CD14-positive monocyte (primary cell): Measurements from ENCODE around the gene L3MBTL4. TPM values are rescaled to one million over a fixed set of nuclear protein-coding genes. Genes with fewer than 3 reads are reported as not detected.

Experiments used
- DNase-seq, 3 donors: peaks; one replicate each; pipeline ENCODE4 v3.0.0-alpha.2; 2011 to 2022
- H2AFZ ChIP-seq: 2 replicates; pipeline ENCODE4 v1.6.0; 2012; ENCODE audit warnings: mild to moderate bottlenecking, low read depth, low read length, inconsistent platforms; ENCODE audit not compliant: insufficient read depth, poor library complexity, severe bottlenecking
- H3K27ac ChIP-seq, 2 donors: 1 replicate in 1 of 2; 2 replicates in 1 of 2; pipeline ENCODE4 v1.5.1; 2012 to 2013; ENCODE audit warnings: low read length in 2 of 2, control low read depth in 1 of 2, inconsistent platforms in 1 of 2, low read depth in 1 of 2, mild to moderate bottlenecking in 1 of 2
- H3K27me3 ChIP-seq, 2 donors: one replicate each; pipeline versions ENCODE4 v1.6.0 to v1.6.1; 2011 to 2013; ENCODE audit warnings: low read length in 2 of 2; ENCODE audit not compliant: control insufficient read depth in 2 of 2, insufficient read depth in 2 of 2
- H3K36me3 ChIP-seq, 2 donors: replicated peaks in 1 of 2; 1 replicate in 1 of 2; 2 replicates in 1 of 2; pipeline versions ENCODE4 v1.5.1 to v1.6.1; 2012 to 2013; ENCODE audit warnings: low read length in 2 of 2, control low read depth in 1 of 2, inconsistent platforms in 1 of 2, mild to moderate bottlenecking in 1 of 2; ENCODE audit not compliant: insufficient read depth in 2 of 2, control insufficient read depth in 1 of 2
- H3K4me1 ChIP-seq, 2 donors: 1 replicate in 1 of 2; 2 replicates in 1 of 2; pipeline versions ENCODE4 v1.5.1 to v1.6.1; 2012 to 2013; ENCODE audit warnings: low read length in 2 of 2, control low read depth in 1 of 2, inconsistent platforms in 1 of 2, mild to moderate bottlenecking in 1 of 2, moderate library complexity in 1 of 2; ENCODE audit not compliant: insufficient read depth in 2 of 2, control insufficient read depth in 1 of 2
- H3K4me2 ChIP-seq: replicated peaks from 2 replicates; pipeline ENCODE3; 2012; ENCODE audit warnings: low read length, moderate library complexity, mild to moderate bottlenecking; ENCODE audit not compliant: poor library complexity, severe bottlenecking; ENCODE audit errors: extremely low read depth
- H3K4me3 ChIP-seq, 3 experiments: fragments of 200-600 bp in 1 of 3; sonication (generic) in 1 of 3; replicated peaks in 1 of 3; 1 replicate in 2 of 3; 2 replicates in 1 of 3; pipeline ENCODE4 v1.5.1; 2011 to 2013; ENCODE audit warnings: low read length in 3 of 3, mild to moderate bottlenecking in 3 of 3, control low read depth in 2 of 3, low read depth in 2 of 3, inconsistent platforms in 1 of 3, moderate library complexity in 1 of 3
- H3K79me2 ChIP-seq: 2 replicates; pipeline ENCODE4 v1.6.0; 2012; ENCODE audit warnings: mild to moderate bottlenecking, control low read depth, inconsistent platforms, low read length, moderate library complexity; ENCODE audit not compliant: insufficient read depth
- H3K9ac ChIP-seq: 2 replicates; pipeline ENCODE4 v1.6.0; 2017; ENCODE audit warnings: low read length, mild to moderate bottlenecking; ENCODE audit not compliant: insufficient read depth, poor library complexity, severe bottlenecking
- H3K9me3 ChIP-seq, 2 donors: replicated peaks in 1 of 2; 1 replicate in 1 of 2; 2 replicates in 1 of 2; pipeline versions ENCODE4 v1.5.1 to v1.6.1; 2012 to 2013; ENCODE audit warnings: low read length in 2 of 2, control low read depth in 1 of 2; ENCODE audit not compliant: control insufficient read depth in 1 of 2, insufficient read depth in 1 of 2
- H4K20me1 ChIP-seq: 2 replicates; pipeline ENCODE4 v1.6.0; 2012; ENCODE audit warnings: mild to moderate bottlenecking, low read length, control low read depth, moderate library complexity; ENCODE audit not compliant: insufficient read depth
- H3K27ac Mint-ChIP-seq, 7 donors: one replicate each; pipeline ENCODE4 v1.8.0; 2020; ENCODE audit warnings: mild to moderate bottlenecking in 7 of 7, mixed read lengths in 7 of 7, moderate library complexity in 6 of 7, inconsistent platforms in 2 of 7
- H3K27me3 Mint-ChIP-seq, 3 donors: one replicate each; pipeline ENCODE4 v1.8.0; 2021 to 2022; ENCODE audit warnings: low read depth in 3 of 3, mild to moderate bottlenecking in 3 of 3, mixed read lengths in 3 of 3, moderate library complexity in 3 of 3, inconsistent platforms in 1 of 3
- H3K36me3 Mint-ChIP-seq, 2 donors: one replicate each; pipeline ENCODE4 v1.8.0; 2020; ENCODE audit warnings: mixed read lengths in 2 of 2, inconsistent platforms in 1 of 2, mild to moderate bottlenecking in 1 of 2
- H3K4me1 Mint-ChIP-seq: one replicate; pipeline ENCODE4 v1.8.0; 2020; ENCODE audit warnings: mild to moderate bottlenecking, mixed read lengths
- H3K4me3 Mint-ChIP-seq, 2 donors: one replicate each; pipeline ENCODE4 v1.8.0; 2020; ENCODE audit warnings: mild to moderate bottlenecking in 2 of 2, mixed read lengths in 2 of 2, moderate library complexity in 1 of 2
- H3K9me3 Mint-ChIP-seq, 7 donors: one replicate each; pipeline ENCODE4 v1.8.0; 2020 to 2022; ENCODE audit warnings: mixed read lengths in 7 of 7, mild to moderate bottlenecking in 6 of 7, moderate library complexity in 6 of 7, inconsistent platforms in 2 of 7
- CTCF ChIP-seq: fragments of 200-600 bp; IDR thresholded peaks from one replicate; pipeline ENCODE4 v1.8.0; 2022; ENCODE audit warnings: antibody characterized with exemption, mild to moderate bottlenecking
- WGBS: methylation state at CpG from one replicate; pipeline ENCODE4 v1.1.5; 2013; ENCODE audit warnings: missing lambda C conversion rate; ENCODE audit not compliant: insufficient coverage; 5-methylcytosine and 5-hydroxymethylcytosine counted together
- intact Hi-C, 2 donors: fragments of 100-400 bp; cut with micrococcal nuclease; formaldehyde crosslinking; loops; one replicate each; pipeline versions ENCODE4 v1.15.0 to v1.15.1; 2023
- polyA plus RNA-seq, 3 donors: library from polyadenylated mRNA; depleted of rRNA in 1 of 3; unstranded in 2 of 3; stranded (reverse) in 1 of 3; fragments of 300-500 nt in 2 of 3; fragments of >200 nt in 1 of 3; fragmentation: Illumina TruSeq in 2 of 3; gene quantifications; 1 replicate in 2 of 3; 2 replicates in 1 of 3; pipeline ENCODE4 v1.2.3, GENCODE V29; 2012 to 2021

Gene L3MBTL4
- polyA plus RNA-seq, 3 donors = 0.55 to 1.2 (median 0.72) TPM

- Histone ChIP-seq H3K9ac (no peak overlapping the region), H4K20me1 (no peaks in the 10 kb centered on the region), H3K4me2 (no peak overlapping the region), H3K4me1 (peaks cover 9 to 15% of the 10 kb centered on the region in 2 donors), H3K4me3 (no peak overlapping the region), H2AFZ (no peak overlapping the region), H3K27me3 (no peaks in the 10 kb centered on the region), H3K36me3 (no peaks in the 10 kb centered on the region), H3K27ac (no peak overlapping the region), H3K9me3 (no peaks in the 10 kb centered on the region), H3K79me2 (no peaks in the 10 kb centered on the region)
- intact Hi-C loops = no loop called here
- WGBS = 0% methylated on average over 2 of the region's 2 CpGs
- peaks cover 0 to 2% (median 0%) of the 10 kb centered on the region in 7 donors for H3K9me3 Mint-ChIP-seq
- no peaks in the 10 kb centered on the region for H3K36me3 Mint-ChIP-seq
- peak overlapping the region in 3 of 7 donors; percentile 27 to 51 (median 31) for H3K27ac Mint-ChIP-seq
- peak overlapping the region in 1 of 2 donors; percentile 47 for H3K4me3 Mint-ChIP-seq
- peaks cover 0 to 3% (median 2%) of the 10 kb centered on the region in 3 donors for H3K27me3 Mint-ChIP-seq
- H3K4me1 Mint-ChIP-seq = peaks cover 22% of the 10 kb centered on the region
- no peak for DNase-seq
- TF ChIP-seq CTCF = no peak
Observed at GRCh38 chr18:6022074-6022444, 392.7 kb downstream of the L3MBTL4 start.

GRCh38 chr18:6021306-6022073, 393.2 kb downstream of the L3MBTL4 start:
- H3K4me1 Mint-ChIP-seq = peaks cover 22% of the 10 kb centered on the region
- H3K27ac Mint-ChIP-seq = peak overlapping the region in 4 of 7 donors; percentile 30 to 51 (median 31)
- no peaks in the 10 kb centered on the region for H3K36me3 Mint-ChIP-seq
- peaks cover 0 to 5% (median 2%) of the 10 kb centered on the region in 3 donors for H3K27me3 Mint-ChIP-seq
- Histone ChIP-seq H3K27me3 (no peaks in the 10 kb centered on the region), H3K4me1 (peaks cover 9 to 15% of the 10 kb centered on the region in 2 donors), H3K9ac (no peak overlapping the region), H3K36me3 (no peaks in the 10 kb centered on the region), H3K79me2 (no peaks in the 10 kb centered on the region), H2AFZ (no peak overlapping the region), H3K4me2 (peak overlapping the region; percentile 2), H4K20me1 (no peaks in the 10 kb centered on the region), H3K27ac (no peak overlapping the region), H3K4me3 (no peak overlapping the region), H3K9me3 (no peaks in the 10 kb centered on the region)
- peak; percentile 41 to 61 (median 49) for DNase-seq
- no peak for TF ChIP-seq CTCF
- peaks cover 0 to 2% (median 0%) of the 10 kb centered on the region in 7 donors for H3K9me3 Mint-ChIP-seq
- whole genome bisulfite sequencing = 20% methylated on average over 6 of the region's 12 CpGs
- intact Hi-C loops = no loop called here
- peak overlapping the region in 1 of 2 donors; percentile 47 for H3K4me3 Mint-ChIP-seq
